PC-3 (cell line): ENCODE measurements around the gene CXXC1.

Experiments used
- CTCF ChIP-seq: fragments of 300-600 bp; sonication (generic); conservative IDR thresholded peaks from 2 replicates; pipeline ENCODE4 v1.5.1; 2017; ENCODE audit warnings: antibody characterized with exemption, low read depth, mild to moderate bottlenecking, low read length
- EZH2 ChIP-seq: fragments of 300-600 bp; sonication (generic); IDR thresholded peaks from one replicate; pipeline ENCODE4 v1.6.1; 2017; ENCODE audit warnings: antibody characterized with exemption, mild to moderate bottlenecking, low read length; ENCODE audit not compliant: unreplicated experiment

GRCh38 chr18:50274941-50275340 is 12.6 kb downstream of the CXXC1 start:
- no peak for TF ChIP-seq CTCF
- no peak for TF ChIP-seq EZH2
